ENCODE results near the gene GAL3ST3. TPM values are rescaled to one million over a fixed set of nuclear protein-coding genes. Genes with fewer than 3 reads are reported as not detected.
"Not testable (repeated sequence)": the region's sequence is repeated elsewhere in the genome, so short reads cannot be mapped to it uniquely, and the experiment has no call there.

The GAL3ST3 gene
- total RNA-seq = 0.42 TPM
- 0.25 TPM for polyA plus RNA-seq
- long read RNA-seq, donor 1 = 0 reads
- long read RNA-seq, donor 2 = 0 reads
- long read RNA-seq, donor 3 = 0 reads
- long read RNA-seq, donor 4, partial matches to known transcripts = 192 of 206 reads
- long read RNA-seq, donor 4, other reads (novel, unspliced or antisense) = 13 of 206 reads
- long read RNA-seq, donor 5, partial matches to known transcripts = 0 of 2 reads
- long read RNA-seq, donor 5, other reads (novel, unspliced or antisense) = 0 of 2 reads
- long read RNA-seq, donor 6, partial matches to known transcripts = 234 of 234 reads
- long read RNA-seq, donor 6, other reads (novel, unspliced or antisense) = 0 of 234 reads
- long read RNA-seq, donor 7, partial matches to known transcripts = 284 of 306 reads
- long read RNA-seq, donor 7, other reads (novel, unspliced or antisense) = 22 of 306 reads
- long read RNA-seq, donor 8, partial matches to known transcripts = 0 of 1 reads
- long read RNA-seq, donor 8, other reads (novel, unspliced or antisense) = 0 of 1 reads
- long read RNA-seq, donor 9, partial matches to known transcripts = 98 of 149 reads
- long read RNA-seq, donor 9, other reads (novel, unspliced or antisense) = 51 of 149 reads
- long read RNA-seq, donor 10, partial matches to known transcripts = 0 of 1 reads
- long read RNA-seq, donor 10, other reads (novel, unspliced or antisense) = 0 of 1 reads

- Histone ChIP-seq H3K36me3 (ENCODE audit: control insufficient read depth in 2 of 2, insufficient read depth in 2 of 2, low read length in 1 of 2) (peaks cover 0 to 8% of the 10 kb centered on the region in 2 donors), H3K27ac (ENCODE audit: low read depth in 1 of 2, low read length in 1 of 2) (no peak within 1 kb of the TSS), H3K4me1 (ENCODE audit: control insufficient read depth in 2 of 2, insufficient read depth in 2 of 2, low read length in 2 of 2) (peaks cover 14 to 51% of the 10 kb centered on the region in 2 donors), H3K4me3 (ENCODE audit: low read length in 2 of 2) (peak within 1 kb of the TSS; percentile 17 to 19), H3K9me3 (ENCODE audit: control insufficient read depth in 2 of 2, insufficient read depth in 1 of 2, low read length in 1 of 2) (peaks cover 0 to 4% of the 10 kb centered on the region in 2 donors), H3K27me3 (ENCODE audit: control insufficient read depth in 2 of 2, insufficient read depth in 1 of 2, low read length in 1 of 2) (peaks cover 0 to 10% of the 10 kb centered on the region in 2 donors)
- DNase-seq (ENCODE audit: low read depth in 6 of 9, low spot score in 9 of 9) = peak in 4 of 9 donors; percentile 48 to 80 (median 56)
- 18% methylated on average over 39 of the region's 39 CpGs for WGBS
Measured at GRCh38 chr11:66048547-66049323, at the start of gene GAL3ST3. GAL3ST3 (minus strand) TSS chr11:66049161; CDS start chr11:66045415, 3,746 bp downstream.

GRCh38 chr11:66092125-66092524 lies 43.2 kb upstream of the GAL3ST3 start:
- WGBS = 96% methylated on average over 2 of the region's 2 CpGs

GRCh38 chr11:66090288-66090687 lies 41.3 kb upstream of the GAL3ST3 start:
- no peak overlapping the region for H3K4me3 ChIP-seq (ENCODE audit: low read length in 2 of 2)
- H3K4me1 ChIP-seq (ENCODE audit: control insufficient read depth in 2 of 2, insufficient read depth in 2 of 2, low read length in 2 of 2) = no peaks in the 10 kb centered on the region
- H3K27me3 ChIP-seq (ENCODE audit: control insufficient read depth in 2 of 2, insufficient read depth in 1 of 2, low read length in 1 of 2) = no peaks in the 10 kb centered on the region
- no peak overlapping the region for H3K27ac ChIP-seq (ENCODE audit: low read depth in 1 of 2, low read length in 1 of 2)
- DNase-seq (ENCODE audit: low read depth in 6 of 9, low spot score in 9 of 9) = no peak
- no peaks in the 10 kb centered on the region for H3K9me3 ChIP-seq (ENCODE audit: control insufficient read depth in 2 of 2, insufficient read depth in 1 of 2, low read length in 1 of 2)
- H3K36me3 ChIP-seq (ENCODE audit: control insufficient read depth in 2 of 2, insufficient read depth in 2 of 2, low read length in 1 of 2) = no peaks in the 10 kb centered on the region
- WGBS = 98% methylated on average over 4 of the region's 4 CpGs

More at GRCh38 chr11:66092125-66092524, 43.2 kb upstream of the GAL3ST3 start:
- H3K9me3 ChIP-seq (ENCODE audit: control insufficient read depth in 2 of 2, insufficient read depth in 1 of 2, low read length in 1 of 2); H3K4me1 ChIP-seq (ENCODE audit: control insufficient read depth in 2 of 2, insufficient read depth in 2 of 2, low read length in 2 of 2); H3K4me3 ChIP-seq (ENCODE audit: low read length in 2 of 2); H3K27me3 ChIP-seq (ENCODE audit: control insufficient read depth in 2 of 2, insufficient read depth in 1 of 2, low read length in 1 of 2); H3K27ac ChIP-seq (ENCODE audit: low read depth in 1 of 2, low read length in 1 of 2); H3K36me3 ChIP-seq (ENCODE audit: control insufficient read depth in 2 of 2, insufficient read depth in 2 of 2, low read length in 1 of 2); DNase-seq (ENCODE audit: low read depth in 6 of 9, low spot score in 9 of 9): not testable (repeated sequence)

GRCh38 chr11:66089067-66089466 lies 40.1 kb upstream of the GAL3ST3 start:
- DNase-seq (ENCODE audit: low read depth in 6 of 9, low spot score in 9 of 9) = no peak
- H3K27me3 ChIP-seq (ENCODE audit: control insufficient read depth in 2 of 2, insufficient read depth in 1 of 2, low read length in 1 of 2) = no peaks in the 10 kb centered on the region
- H3K9me3 ChIP-seq (ENCODE audit: control insufficient read depth in 2 of 2, insufficient read depth in 1 of 2, low read length in 1 of 2) = no peaks in the 10 kb centered on the region
- WGBS = 98% methylated on average over 3 of the region's 3 CpGs
- H3K27ac ChIP-seq (ENCODE audit: low read depth in 1 of 2, low read length in 1 of 2) = no peak overlapping the region
- H3K36me3 ChIP-seq (ENCODE audit: control insufficient read depth in 2 of 2, insufficient read depth in 2 of 2, low read length in 1 of 2) = peaks cover 0 to 2% of the 10 kb centered on the region in 2 donors
- H3K4me1 ChIP-seq (ENCODE audit: control insufficient read depth in 2 of 2, insufficient read depth in 2 of 2, low read length in 2 of 2) = peaks cover 0 to 3% of the 10 kb centered on the region in 2 donors
- no peak overlapping the region for H3K4me3 ChIP-seq (ENCODE audit: low read length in 2 of 2)

- H3K9me3 ChIP-seq (ENCODE audit: control insufficient read depth in 2 of 2, insufficient read depth in 1 of 2, low read length in 1 of 2) = no peaks in the 10 kb centered on the region
- H3K4me3 ChIP-seq (ENCODE audit: low read length in 2 of 2) = no peak overlapping the region
- DNase-seq (ENCODE audit: low read depth in 6 of 9, low spot score in 9 of 9) = no peak
- peaks cover 6 to 17% of the 10 kb centered on the region in 2 donors for H3K4me1 ChIP-seq (ENCODE audit: control insufficient read depth in 2 of 2, insufficient read depth in 2 of 2, low read length in 2 of 2)
- no peaks in the 10 kb centered on the region for H3K27me3 ChIP-seq (ENCODE audit: control insufficient read depth in 2 of 2, insufficient read depth in 1 of 2, low read length in 1 of 2)
- H3K27ac ChIP-seq (ENCODE audit: low read depth in 1 of 2, low read length in 1 of 2) = no peak overlapping the region
- H3K36me3 ChIP-seq (ENCODE audit: control insufficient read depth in 2 of 2, insufficient read depth in 2 of 2, low read length in 1 of 2) = peaks cover 0 to 3% of the 10 kb centered on the region in 2 donors
- WGBS = 96% methylated on average over 9 of the region's 9 CpGs
Measured at GRCh38 chr11:66087148-66087908, 38.4 kb upstream of the GAL3ST3 start.

- peaks cover 0 to 3% of the 10 kb centered on the region in 2 donors for H3K36me3 ChIP-seq (ENCODE audit: control insufficient read depth in 2 of 2, insufficient read depth in 2 of 2, low read length in 1 of 2)
- no peak overlapping the region for H3K4me3 ChIP-seq (ENCODE audit: low read length in 2 of 2)
- no peak overlapping the region for H3K27ac ChIP-seq (ENCODE audit: low read depth in 1 of 2, low read length in 1 of 2)
- WGBS = 96% methylated on average over 3 of the region's 3 CpGs
- H3K9me3 ChIP-seq (ENCODE audit: control insufficient read depth in 2 of 2, insufficient read depth in 1 of 2, low read length in 1 of 2) = no peaks in the 10 kb centered on the region
- no peaks in the 10 kb centered on the region for H3K27me3 ChIP-seq (ENCODE audit: control insufficient read depth in 2 of 2, insufficient read depth in 1 of 2, low read length in 1 of 2)
- H3K4me1 ChIP-seq (ENCODE audit: control insufficient read depth in 2 of 2, insufficient read depth in 2 of 2, low read length in 2 of 2) = peaks cover 16 to 39% of the 10 kb centered on the region in 2 donors
- no peak for DNase-seq (ENCODE audit: low read depth in 6 of 9, low spot score in 9 of 9)
Measured at GRCh38 chr11:66084821-66085475, 36.0 kb upstream of the GAL3ST3 start.

GRCh38 chr11:66083767-66084166 lies 34.8 kb upstream of the GAL3ST3 start:
- 99% methylated on average over 3 of the region's 3 CpGs for WGBS
- Histone ChIP-seq H3K27ac (ENCODE audit: low read depth in 1 of 2, low read length in 1 of 2) (no peak overlapping the region), H3K4me3 (ENCODE audit: low read length in 2 of 2) (no peak overlapping the region)

More at GRCh38 chr11:66083767-66084166, 34.8 kb upstream of the GAL3ST3 start:
- no peak for DNase-seq (ENCODE audit: low read depth in 6 of 9, low spot score in 9 of 9)
- H3K27me3 ChIP-seq (ENCODE audit: control insufficient read depth in 2 of 2, insufficient read depth in 1 of 2, low read length in 1 of 2) = no peaks in the 10 kb centered on the region
- H3K4me1 ChIP-seq (ENCODE audit: control insufficient read depth in 2 of 2, insufficient read depth in 2 of 2, low read length in 2 of 2) = peaks cover 16 to 43% of the 10 kb centered on the region in 2 donors
- H3K9me3 ChIP-seq (ENCODE audit: control insufficient read depth in 2 of 2, insufficient read depth in 1 of 2, low read length in 1 of 2) = no peaks in the 10 kb centered on the region
- H3K36me3 ChIP-seq (ENCODE audit: control insufficient read depth in 2 of 2, insufficient read depth in 2 of 2, low read length in 1 of 2) = peaks cover 0 to 3% of the 10 kb centered on the region in 2 donors

Data from thymus (tissue), 14 donors.